DMS153 treated with DMSO at 0.1 percent for 48 hours (cell line): ENCODE measurements around the gene SLC39A9.
A peak's percentile ranks its signal among the peaks of the same experiment; 100 is the strongest.

Experiments
- DNase-seq: peaks from one replicate; lab custom pipeline; 2025; ENCODE audit not compliant: unreplicated experiment; lab: John Stamatoyannopoulos, UW

SLC39A9 gene, protein sequence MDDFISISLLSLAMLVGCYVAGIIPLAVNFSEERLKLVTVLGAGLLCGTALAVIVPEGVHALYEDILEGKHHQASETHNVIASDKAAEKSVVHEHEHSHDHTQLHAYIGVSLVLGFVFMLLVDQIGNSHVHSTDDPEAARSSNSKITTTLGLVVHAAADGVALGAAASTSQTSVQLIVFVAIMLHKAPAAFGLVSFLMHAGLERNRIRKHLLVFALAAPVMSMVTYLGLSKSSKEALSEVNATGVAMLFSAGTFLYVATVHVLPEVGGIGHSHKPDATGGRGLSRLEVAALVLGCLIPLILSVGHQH

DNA sequence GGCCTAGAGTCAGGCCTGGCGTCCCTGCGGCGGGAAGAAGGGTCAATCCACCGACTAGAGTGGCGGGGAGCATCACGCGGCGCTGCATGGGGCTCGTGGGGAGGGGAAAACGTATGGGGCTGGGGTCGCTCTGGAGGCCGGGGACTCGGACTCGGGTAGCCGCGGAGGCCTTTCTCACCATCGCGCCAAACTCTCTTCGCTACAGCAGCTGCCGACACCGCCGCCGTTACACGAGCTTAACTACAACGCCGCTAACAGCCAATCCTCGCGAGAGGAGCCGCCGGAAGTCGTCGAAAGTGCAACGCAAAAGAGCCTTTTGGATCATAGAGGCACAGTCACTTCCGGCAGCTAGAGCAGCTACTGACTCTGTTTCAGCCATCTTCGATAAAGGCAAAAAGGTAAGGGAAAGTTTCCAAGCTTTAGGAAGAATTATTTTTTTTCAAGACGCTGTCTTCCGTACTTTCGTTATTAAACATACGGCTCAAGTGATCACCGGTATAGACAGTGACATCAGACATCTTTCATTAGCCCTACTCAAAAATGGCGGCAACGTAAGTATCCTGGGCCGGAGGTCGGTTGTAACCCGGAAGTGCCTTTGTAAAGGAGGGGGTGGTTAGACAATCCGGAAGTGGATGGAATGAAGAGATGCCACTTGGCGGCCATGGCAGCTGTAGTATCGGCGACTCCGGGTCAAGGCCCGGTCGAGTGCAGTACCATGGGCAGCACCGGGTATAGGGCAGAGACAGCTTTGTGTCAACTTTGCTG, at the start of gene SLC39A9, which contains the start of gene ERH:
Gene SLC39A9 (plus strand): TSS at position 640 of the 765 bp plus-strand sequence. CDS start 678 bp downstream, outside the sequence.
Gene ERH (minus strand): TSS at position 247 of the 765 bp plus-strand sequence. CDS start 66 bp downstream, at position 181.
- DNase-seq: peak; percentile 100

DNA sequence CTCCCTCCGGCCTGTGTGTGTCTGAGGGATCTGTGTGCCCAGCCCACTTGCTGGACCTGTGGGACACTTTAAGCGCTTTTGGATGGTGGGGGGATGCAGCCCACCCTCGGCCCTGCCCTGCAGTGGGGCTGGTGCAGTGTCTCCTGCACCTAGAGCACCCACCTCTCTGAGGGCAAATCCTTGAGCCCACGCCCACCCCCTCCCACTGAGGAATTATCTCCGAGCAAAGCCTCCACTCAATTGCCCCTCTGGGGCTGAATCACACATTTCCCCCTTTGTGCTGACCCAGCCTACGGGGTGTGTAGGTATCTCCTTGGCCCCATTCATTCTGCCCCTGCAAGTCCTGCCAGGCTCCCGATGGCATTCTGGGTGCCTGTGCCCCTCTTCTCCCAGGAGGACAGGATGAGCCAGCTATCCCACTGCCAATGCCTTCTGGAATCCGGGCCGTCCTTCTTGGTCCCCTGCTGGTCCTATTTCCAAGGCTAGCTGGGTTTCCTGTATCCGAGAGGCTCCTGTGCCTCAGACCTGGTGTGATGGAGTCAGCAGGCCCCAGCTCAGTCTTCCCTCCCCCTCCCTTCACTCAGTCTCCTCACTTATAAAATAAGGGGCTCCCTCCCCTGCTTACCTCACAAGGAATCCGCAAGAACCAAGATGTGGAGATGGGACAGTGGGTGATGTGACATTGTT, 49.3 kb upstream of the SLC39A9 start:
- no peak for DNase-seq

DNA sequence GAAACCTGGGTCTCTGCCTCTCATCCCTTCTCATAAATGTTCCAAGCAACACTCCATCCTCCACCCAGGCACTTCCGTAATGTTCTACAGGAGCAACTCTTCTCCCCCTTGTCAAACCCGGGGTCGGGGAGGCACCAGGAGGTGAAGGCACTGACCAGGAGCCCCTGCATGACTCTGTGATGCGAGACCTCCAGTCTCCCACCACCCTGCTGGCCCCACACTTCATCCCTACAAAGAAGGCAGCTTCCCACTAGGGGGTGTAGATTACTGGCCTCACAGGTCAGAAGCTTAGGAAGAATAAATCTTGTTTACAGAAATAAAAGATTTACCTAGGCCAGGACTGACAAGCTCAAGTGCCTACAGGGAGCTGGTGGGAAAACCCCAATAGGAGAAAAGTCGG, 47.6 kb upstream of the SLC39A9 start:
- DNase-seq: no peak

DNA sequence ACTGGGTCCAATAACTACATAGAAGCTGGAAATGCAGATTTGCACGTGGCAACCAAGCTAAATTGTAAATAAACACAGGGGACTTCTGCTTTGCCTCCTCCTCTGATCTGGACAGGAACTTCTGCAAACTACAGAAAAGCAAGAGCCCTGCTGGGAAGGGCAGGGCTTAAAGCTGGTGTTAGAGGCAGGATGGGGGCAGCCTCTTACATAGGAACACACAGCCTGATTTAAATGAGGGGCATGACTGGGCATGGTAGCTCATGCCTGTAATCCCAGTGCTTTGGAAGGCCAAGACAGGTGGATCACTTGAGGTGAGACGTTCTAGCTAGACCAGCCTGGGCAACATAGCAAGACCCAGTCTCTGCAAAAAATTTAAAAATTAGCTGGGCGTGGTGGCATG, 47.1 kb upstream of the SLC39A9 start:
- DNase-seq: no peak

DNA sequence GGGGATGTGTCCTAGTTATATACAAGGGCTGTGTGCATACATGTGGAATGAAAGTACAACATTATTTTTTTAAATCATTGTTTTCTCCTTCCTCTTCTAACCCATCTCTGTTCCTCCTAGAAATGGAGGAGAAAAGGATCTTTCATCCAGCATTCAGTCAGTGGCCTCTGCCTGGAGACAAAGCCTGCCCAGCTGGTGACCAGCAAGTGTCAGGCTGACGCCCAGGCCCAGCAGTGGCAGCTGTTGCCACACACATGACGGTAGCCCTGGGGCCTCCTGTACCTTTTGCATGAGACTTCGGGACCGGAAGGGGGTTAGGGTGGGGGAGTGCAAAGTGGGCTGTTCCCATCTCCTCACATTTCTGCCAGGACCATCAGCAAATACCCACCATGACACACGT, 46.6 kb upstream of the SLC39A9 start:
- no peak for DNase-seq

DNA sequence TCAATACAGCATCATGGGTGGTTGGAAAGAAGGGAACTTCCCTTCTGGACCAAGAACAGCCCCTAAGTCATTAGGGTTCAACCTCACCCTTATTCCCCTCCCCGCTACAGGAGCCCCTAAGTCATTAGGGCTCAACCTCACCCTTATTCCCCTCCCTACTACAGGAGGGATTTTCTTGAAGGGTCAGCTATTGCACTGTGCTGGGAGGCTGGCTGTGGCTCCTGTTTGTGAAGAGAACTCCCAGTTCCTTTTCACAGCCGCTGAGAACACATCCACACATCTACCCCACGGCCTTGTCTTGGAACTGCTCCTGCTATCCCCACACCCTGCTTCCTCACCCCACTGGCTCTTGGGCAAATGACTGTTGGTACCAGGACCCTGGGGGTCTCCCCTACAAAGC, 45.3 kb upstream of the SLC39A9 start:
- no peak for DNase-seq

DNA sequence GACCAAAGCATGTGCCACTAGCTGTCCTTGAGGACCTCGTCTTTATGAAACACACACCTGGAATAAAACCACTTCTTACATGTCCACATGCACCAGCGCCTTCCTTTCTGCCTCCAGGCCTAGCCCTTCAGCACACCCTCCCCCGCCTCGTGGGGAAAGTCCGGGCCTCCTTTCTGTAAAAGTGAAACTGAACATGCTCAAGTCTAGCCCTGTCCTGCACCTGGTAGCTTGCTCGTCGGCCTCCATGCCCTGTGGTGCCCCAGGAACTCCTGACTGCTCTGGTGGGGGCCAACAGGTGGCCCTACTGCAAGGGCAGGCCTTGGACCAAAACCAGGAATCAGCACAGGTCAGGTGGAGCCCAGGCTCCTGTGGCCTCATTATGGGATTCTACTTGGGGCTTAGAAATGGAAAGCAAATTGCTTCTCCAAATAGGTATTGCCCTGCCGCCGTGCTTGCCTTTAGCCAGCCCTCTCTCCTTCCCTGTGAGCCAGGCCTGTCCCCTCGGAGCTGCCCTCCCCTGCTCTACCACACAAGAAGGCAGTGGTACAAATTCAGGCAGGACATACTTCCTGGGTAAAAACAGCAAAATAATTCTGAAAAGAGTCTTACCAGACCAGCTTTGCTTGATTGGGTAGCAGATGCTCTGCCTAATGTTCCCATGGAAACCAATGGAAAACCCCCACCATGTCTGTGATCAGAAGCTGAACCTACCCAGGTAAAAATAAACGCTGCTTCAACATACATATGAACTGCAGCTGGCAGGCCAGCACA, 43.9 kb upstream of the SLC39A9 start:
- DNase-seq: no peak

DNA sequence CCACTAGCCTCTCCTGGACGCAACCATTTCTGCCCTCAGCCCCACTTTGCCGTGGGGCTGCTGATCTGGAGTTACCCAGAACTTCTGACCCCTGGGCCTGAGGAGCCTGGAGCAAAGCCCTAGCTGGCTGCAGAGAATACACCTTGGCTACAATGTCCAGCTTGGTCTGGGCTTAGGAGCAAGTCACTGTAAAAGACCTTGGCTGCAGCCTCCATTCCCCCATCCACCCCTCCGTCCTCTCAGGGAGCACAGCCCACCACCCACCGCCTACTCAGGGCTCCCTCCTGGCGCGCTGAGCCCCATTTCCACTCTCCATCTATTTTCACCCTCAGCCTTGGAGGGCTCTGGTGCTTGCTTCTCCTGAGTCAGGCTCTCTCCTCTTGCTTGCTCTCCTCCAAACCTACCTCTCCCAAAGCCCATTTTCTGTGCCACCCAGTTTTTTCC, 43.3 kb upstream of the SLC39A9 start:
- no peak for DNase-seq

DNA sequence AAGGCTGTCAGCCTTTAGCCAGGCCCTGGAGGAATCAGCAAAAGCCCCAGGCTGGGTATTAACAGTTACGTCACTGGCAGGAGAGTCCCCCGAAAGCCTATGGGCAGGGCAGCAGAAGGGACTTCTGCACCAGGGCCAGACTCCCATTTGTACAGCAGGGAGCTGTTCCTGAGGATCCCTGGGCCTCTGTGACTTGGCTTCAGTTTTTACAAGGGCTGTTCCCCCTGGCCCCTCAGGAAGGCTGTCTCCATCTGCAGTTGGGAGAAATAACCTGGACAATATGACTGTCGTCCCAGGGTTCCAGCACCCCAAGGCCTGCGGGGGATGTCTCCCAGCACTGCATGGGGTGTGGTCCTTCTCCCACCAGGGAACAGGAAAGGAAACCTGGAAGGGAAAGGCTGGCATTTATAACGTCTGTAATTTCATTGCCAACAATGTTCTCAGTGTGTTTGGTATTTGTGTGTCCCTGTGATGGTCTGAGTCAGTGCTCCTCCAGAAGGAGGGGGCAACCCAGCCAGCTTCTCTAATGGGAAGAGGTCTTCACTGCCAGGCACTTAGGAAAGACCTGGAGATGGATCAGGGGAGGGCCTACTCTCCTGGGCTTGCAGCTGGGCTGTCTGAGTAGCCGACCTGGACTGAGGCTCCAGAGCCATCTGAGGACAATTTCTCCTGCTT, 42.7 kb upstream of the SLC39A9 start:
- no peak for DNase-seq

DNA sequence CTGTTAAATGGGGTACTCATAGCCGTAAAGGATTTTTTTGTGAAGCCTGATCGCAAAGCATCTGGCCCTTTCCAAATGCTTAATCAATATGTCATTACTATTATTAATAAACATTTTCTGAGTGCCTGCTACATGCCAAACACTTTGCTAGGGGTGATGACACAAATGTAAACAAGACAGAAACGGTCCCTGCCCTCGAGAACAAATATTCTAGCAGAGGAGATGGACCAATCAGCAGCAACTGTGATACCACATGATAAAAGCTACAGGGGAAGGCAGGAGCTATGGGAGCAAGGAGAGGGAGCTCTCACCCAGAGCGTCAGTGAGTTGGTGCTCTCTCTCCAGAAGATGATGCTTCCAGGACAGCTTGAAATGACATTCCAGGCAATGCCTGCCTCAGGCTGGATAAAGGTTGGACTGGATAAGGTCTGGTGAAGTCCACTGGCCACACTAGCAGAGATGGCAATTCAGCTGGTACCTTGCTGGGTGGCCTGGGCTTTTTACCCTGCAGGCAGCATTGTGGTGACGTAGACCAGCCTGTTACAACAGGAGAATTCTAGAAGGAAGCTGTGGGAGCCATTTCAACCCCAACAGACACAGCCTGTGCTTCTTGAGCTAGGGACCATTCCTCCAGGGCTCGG, 41.5 kb upstream of the SLC39A9 start:
- DNase-seq: no peak

DNA sequence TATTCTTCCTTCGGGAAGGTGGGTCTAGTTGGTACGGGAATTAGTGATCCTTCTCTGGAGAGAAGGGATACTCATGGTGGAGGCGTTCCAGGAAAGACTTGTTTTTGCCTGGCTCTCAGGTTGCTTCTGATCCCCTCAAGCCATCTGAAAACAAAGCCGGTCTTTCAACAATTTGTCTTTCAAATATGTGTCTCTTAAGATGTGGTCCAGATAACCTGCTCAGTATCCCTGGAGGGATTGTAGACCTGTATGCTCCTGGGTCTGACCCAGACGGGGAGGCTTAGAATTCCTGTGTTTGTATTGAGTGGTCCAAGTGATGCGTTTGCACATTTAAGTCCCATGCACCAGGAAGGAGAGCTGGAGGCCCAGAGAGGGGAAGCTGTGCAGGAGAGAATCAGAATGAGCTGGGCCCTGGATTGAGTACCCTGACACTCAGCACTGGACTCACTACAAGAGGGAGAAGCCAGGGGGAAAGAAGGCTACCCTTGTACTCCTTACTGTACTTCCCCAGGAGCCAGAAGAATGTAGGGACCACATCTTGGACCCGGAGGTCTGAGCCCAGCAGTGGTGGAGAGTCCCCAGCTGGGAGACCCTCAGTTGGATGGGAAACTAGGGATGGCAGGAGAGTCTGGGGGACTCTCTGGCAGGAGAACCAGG, 40.8 kb upstream of the SLC39A9 start:
- DNase-seq: no peak

DNA sequence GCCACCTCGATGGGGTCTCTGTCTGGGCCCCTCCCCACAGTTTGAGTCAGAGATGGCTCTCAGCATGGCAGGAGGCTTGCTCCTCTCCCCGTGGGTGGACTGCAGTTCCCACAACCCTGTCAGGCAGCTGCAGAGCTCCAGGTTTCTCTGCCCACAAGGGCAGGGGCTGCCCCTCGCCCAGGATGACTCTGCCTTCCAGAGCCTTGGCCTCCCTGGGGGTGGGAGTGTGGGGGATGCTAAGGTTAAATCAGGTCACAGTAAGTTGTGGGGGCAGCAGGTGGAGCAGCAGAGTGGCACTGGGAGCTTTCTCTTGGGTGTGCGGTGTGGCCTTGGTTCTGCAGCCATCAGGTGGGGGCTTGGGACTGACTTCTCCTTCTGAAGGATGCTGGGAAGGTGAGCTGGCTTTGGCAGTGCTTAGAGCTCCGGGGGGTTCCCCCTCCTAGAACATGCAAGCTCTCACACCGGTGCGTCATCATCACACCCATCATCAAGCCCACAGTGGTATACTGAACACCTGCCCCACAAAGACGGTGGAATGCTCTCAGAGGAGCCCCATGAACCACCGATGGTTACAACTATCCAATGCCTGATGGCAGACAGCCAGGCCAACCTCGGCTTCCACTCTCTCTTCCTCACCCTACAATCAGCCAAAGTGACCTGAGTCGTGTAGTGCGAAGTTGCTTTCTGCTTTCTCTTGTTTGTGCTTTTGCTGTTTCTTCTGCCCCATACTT, 40.1 kb upstream of the SLC39A9 start:
- DNase-seq: no peak

DNA sequence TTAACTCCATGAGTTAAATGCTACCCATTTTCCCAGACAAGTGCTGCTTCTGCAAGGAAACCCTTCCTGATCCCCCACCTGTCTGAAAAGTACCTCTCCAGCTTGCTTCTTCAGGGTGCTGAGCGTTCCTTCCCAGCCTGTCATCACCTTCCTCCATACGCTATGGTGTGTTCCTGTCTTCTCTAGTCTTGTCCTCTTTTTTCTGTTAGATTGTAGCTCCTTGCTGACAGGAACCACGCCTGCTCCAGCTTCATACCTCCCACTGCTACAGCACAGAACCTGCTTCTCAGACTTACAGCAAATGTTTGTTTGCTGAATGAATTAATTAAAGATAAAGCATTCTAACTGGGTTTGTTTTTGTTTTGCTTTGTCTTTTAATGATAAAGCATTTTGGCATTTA, 39.5 kb upstream of the SLC39A9 start:
- no peak for DNase-seq

DNA sequence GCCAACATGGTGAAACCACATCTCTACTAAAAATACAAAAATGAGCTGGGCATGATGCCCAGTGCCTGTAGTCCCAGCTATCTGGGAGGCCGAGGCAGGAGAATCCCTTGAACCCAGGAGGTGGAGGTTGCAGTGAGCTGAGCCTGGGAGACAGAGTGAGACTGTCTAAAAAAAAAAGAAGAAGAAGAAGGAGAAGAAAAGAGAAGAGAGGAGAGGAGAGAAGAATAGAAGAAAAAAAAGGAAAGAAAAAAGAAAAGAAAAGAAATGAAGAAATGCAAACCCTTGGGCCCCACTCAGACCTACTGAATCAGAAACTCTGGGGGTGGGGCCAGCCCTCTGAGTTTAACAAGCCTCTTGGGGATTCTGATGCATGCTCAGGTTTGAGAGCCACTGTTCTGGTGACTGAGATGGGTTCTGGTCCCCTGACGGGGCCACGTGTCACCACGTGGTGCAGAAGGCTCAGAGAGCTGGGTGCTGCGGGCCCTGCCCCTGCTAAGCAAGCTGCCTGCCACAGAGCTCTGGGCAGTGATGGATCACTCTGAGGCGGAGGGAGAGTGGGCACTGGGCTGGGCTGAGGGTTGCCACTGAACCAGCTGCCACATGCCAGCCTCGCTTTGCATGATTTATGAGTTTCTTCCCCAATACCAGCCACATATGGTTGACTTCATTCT, 37.9 kb upstream of the SLC39A9 start:
- DNase-seq: no peak

DNA sequence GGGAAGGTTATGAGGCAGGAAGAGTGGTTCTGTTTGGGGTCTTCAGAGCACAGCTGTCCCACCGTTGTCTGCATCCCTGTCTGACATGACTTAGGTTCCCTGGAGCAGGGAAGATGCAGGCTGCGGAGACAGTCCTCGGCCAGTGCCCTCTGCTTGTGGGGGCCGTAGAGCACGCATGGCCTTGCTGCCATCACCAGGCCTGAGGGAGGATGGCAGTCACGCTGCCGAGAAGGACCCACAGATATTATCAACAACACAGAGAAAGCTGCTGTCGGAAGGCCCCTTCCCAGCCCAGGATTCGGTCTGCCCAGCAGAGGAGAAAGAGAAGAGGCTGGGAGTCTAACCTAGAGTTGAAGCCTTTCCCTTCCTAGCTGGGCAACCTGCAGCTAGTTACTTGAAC, 35.4 kb upstream of the SLC39A9 start:
- DNase-seq: no peak

DNA sequence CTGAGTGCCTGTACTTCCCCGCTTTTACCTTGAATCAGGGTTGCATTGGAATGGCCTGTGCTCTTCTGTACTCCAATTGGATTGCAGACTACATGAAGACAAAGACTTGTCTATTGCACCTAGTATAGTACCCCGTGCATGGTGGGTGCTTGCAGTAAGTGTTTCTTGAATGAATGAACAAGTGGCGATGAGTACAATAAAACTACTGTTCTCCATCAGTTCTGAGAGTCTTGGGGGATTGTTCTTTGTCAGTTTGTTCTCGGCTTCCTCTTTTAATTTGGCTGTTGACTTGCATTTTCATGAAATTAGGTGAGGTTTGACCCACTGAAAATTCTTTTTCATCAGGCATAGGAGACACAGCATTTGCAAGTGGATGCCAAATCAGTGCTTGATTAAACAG, 34.5 kb upstream of the SLC39A9 start:
- no peak for DNase-seq

DNA sequence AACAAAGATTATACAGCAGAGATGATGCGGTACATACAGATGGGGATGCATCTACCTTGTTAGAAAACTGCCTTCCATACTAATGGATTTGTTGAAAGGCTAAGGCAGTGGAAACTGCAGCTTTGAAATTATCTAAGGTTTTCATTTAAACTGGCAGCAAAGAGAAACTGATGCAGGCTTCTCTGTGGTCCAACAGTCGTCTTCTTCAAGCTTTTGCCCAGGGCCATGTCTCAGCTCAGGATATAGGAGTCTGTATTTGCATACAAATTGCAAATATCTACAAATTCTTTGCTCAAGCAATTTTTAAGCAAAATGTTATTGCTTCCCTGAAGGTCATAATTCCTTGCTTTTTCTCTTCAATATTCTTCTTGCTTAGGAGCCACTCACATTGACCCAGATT, 34.1 kb upstream of the SLC39A9 start:
- DNase-seq: no peak

DNA sequence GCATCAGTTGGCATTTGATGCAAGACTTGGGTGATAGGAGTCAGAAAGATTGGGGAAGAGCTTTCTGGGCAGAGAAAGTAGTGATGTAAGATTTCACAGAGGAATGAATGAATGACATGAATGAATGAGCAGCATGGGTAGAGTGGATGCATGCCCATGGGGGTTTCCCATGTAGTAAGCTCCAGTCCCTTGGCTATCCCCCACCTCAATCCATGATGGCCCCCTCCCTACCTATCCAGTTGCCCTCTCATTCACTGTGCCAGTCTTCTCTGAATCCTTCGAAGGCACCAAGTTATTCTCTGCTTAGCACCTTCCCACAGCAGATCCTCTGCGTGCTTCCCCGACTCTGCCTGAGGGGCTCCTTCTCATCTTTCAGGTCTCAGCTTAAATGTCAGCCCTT, 32.4 kb upstream of the SLC39A9 start:
- DNase-seq: no peak
